SK-N-SH (cell line): ENCODE data around the gene RASAL3. TPM values are rescaled to one million over a fixed set of nuclear protein-coding genes. Genes with fewer than 3 reads are reported as not detected.

Source experiments
- CTCF ChIA-PET: fragments of 300-600, 350-600 bp; formaldehyde crosslinking; extraction: SDS; loops from one replicate; lab custom pipeline; 2021; lab: Yijun Ruan, JAX
- POLR2A ChIA-PET: fragments of 350-600 bp; sonication (Branson Sonifier 250); formaldehyde crosslinking; extraction: SDS; loops from one replicate; lab custom pipeline; 2020; ENCODE audit warnings: antibody characterized with exemption, inconsistent platforms; lab: Yijun Ruan, JAX
- DNase-seq: peaks from one replicate; pipeline ENCODE4 v3.0.0; 2012
- H2AFZ ChIP-seq: fragments of 200-600 bp; sonication (generic); 2 replicates; pipeline ENCODE4 v1.8.1; 2016; ENCODE audit warnings: antibody characterized with exemption, mild to moderate bottlenecking, low read depth
- H3F3A ChIP-seq: fragments of 200-600 bp; sonication (generic); replicated peaks from 2 replicates; pipeline ENCODE3; 2016; ENCODE audit warnings: antibody characterized with exemption, mild to moderate bottlenecking; ENCODE audit not compliant: insufficient read depth
- H3K27ac ChIP-seq, 2 experiments: fragments of 200-500 bp in 1 of 2; fragments of 200-600 bp in 1 of 2; sonication (Bioruptor generic) in 1 of 2; sonication (generic), shearing (Covaris generic) in 1 of 2; 2 replicates each; pipeline versions ENCODE4 v1.5.1 to v1.6.1; 2014 to 2016; ENCODE audit warnings: low read depth in 2 of 2, inconsistent platforms in 1 of 2, low read length in 1 of 2, mild to moderate bottlenecking in 1 of 2, mixed read lengths in 1 of 2
- H3K27me3 ChIP-seq: fragments of 200-600 bp; sonication (generic), shearing (Covaris generic); 2 replicates; pipeline ENCODE4 v1.6.1; 2016; ENCODE audit warnings: mixed run types; ENCODE audit not compliant: insufficient read depth
- H3K36me3 ChIP-seq, 2 experiments: fragments of 200-500 bp in 1 of 2; fragments of 200-600 bp in 1 of 2; sonication (Bioruptor generic) in 1 of 2; sonication (generic) in 1 of 2; replicated peaks in 1 of 2; 2 replicates each; pipeline versions ENCODE3 to v1.5.1; 2014 to 2016; ENCODE audit warnings: low read length in 1 of 2, mild to moderate bottlenecking in 1 of 2; ENCODE audit not compliant: insufficient read depth in 2 of 2, control insufficient read depth in 1 of 2
- H3K4me1 ChIP-seq, 2 experiments: fragments of 200-500 bp in 1 of 2; fragments of 200-600 bp in 1 of 2; sonication (Bioruptor generic) in 1 of 2; sonication (generic), shearing (Covaris generic) in 1 of 2; 2 replicates each; pipeline versions ENCODE4 v1.5.1 to v1.6.1; 2014 to 2016; ENCODE audit warnings: low read depth in 1 of 2, low read length in 1 of 2, mixed run types in 1 of 2; ENCODE audit not compliant: insufficient read depth in 2 of 2, control insufficient read depth in 1 of 2
- H3K4me2 ChIP-seq: fragments of 200-600 bp; sonication (generic), shearing (Covaris generic); 2 replicates; pipeline ENCODE4 v1.6.1; 2017; ENCODE audit warnings: mixed run types
- H3K4me3 ChIP-seq, 2 experiments: fragments of 200-500 bp in 1 of 2; fragments of 200-600 bp in 1 of 2; sonication (Bioruptor generic) in 1 of 2; sonication (generic), shearing (Covaris generic) in 1 of 2; 2 replicates each; pipeline versions ENCODE4 v1.5.1 to v1.8.1; 2014 to 2016; ENCODE audit warnings: low read depth in 2 of 2, inconsistent platforms in 1 of 2, low read length in 1 of 2, mild to moderate bottlenecking in 1 of 2, mixed read lengths in 1 of 2, moderate library complexity in 1 of 2
- H3K79me2 ChIP-seq: fragments of 200-600 bp; sonication (generic); 2 replicates; pipeline ENCODE4 v1.8.1; 2017; ENCODE audit warnings: mild to moderate bottlenecking; ENCODE audit not compliant: insufficient read depth
- H3K9ac ChIP-seq: fragments of 200-600 bp; sonication (generic); 2 replicates; pipeline ENCODE4 v1.6.1; 2017; ENCODE audit warnings: mixed run types
- H3K9me2 ChIP-seq: fragments of 200-600 bp; sonication (generic); 2 replicates; pipeline ENCODE4 v1.6.1; 2017; ENCODE audit warnings: mixed run types
- H3K9me3 ChIP-seq: fragments of 200-600 bp; sonication (generic); 2 replicates; pipeline ENCODE4 v1.6.1; 2017; ENCODE audit warnings: mixed run types, mild to moderate bottlenecking, moderate library complexity
- H4K20me1 ChIP-seq: fragments of 200-600 bp; sonication (generic); 2 replicates; pipeline ENCODE4 v1.6.1; 2017; ENCODE audit warnings: mild to moderate bottlenecking, mixed run types; ENCODE audit not compliant: insufficient read depth
- CHD2 ChIP-seq: fragments of 150-350 bp; IDR thresholded peaks from 2 replicates; pipeline ENCODE4 v1.6.1; 2018; ENCODE audit warnings: low read length; ENCODE audit not compliant: partially characterized antibody
- ELF1 ChIP-seq: IDR thresholded peaks from 2 replicates; pipeline ENCODE4 v1.4.0; 2012
- EP300 ChIP-seq, 2 experiments: IDR thresholded peaks; 2 replicates each; pipeline versions ENCODE4 v1.4.0 to v1.6.1; 2012; ENCODE audit warnings: borderline replicate concordance in 1 of 2, low read depth in 1 of 2, low read length in 1 of 2
- FOSL2 ChIP-seq: IDR thresholded peaks from 2 replicates; pipeline ENCODE4 v1.4.0; 2012; ENCODE audit warnings: low read depth, mild to moderate bottlenecking, moderate library complexity, borderline replicate concordance
- FOXM1 ChIP-seq: IDR thresholded peaks from 2 replicates; pipeline ENCODE4 v1.4.0; 2012; ENCODE audit warnings: low read depth, mild to moderate bottlenecking
- GABPA ChIP-seq: IDR thresholded peaks from 2 replicates; pipeline ENCODE4 v1.4.0; 2012; ENCODE audit warnings: low read depth, mild to moderate bottlenecking
- GATA2 ChIP-seq: sonication (generic); formaldehyde crosslinking; IDR thresholded peaks from 2 replicates; pipeline ENCODE4 v1.5.0; 2020; ENCODE audit warnings: mild to moderate bottlenecking, missing genetic modification reagents
- IRF3 ChIP-seq: fragments of 150-350 bp; IDR thresholded peaks from 2 replicates; pipeline ENCODE4 v1.6.1; 2016; ENCODE audit warnings: mild to moderate bottlenecking, low read depth, low read length
- MAX ChIP-seq: IDR thresholded peaks from 2 replicates; pipeline ENCODE4 v1.4.0; 2012; ENCODE audit warnings: low read depth
- MXI1 ChIP-seq: IDR thresholded peaks from 2 replicates; pipeline ENCODE4 v1.6.1; 2012; ENCODE audit warnings: mild to moderate bottlenecking, low read depth, low read length, improper control_type of control experiment
- NRF1 ChIP-seq: IDR thresholded peaks from 2 replicates; pipeline ENCODE4 v1.6.1; 2012; ENCODE audit warnings: low read depth, mild to moderate bottlenecking, low read length
- POLR2AphosphoS5 ChIP-seq: IDR thresholded peaks from 2 replicates; pipeline ENCODE4 v1.6.1; 2012; ENCODE audit warnings: low read depth, low read length
- RAD21 ChIP-seq: IDR thresholded peaks from 2 replicates; pipeline ENCODE4 v1.6.1; 2012; ENCODE audit warnings: mild to moderate bottlenecking, low read length
- RCOR1 ChIP-seq: fragments of 150-350 bp; IDR thresholded peaks from 2 replicates; pipeline ENCODE4 v1.6.1; 2017; ENCODE audit warnings: antibody characterized with exemption, low read length
- REST ChIP-seq: IDR thresholded peaks from 2 replicates; pipeline ENCODE4 v1.6.1; 2012; ENCODE audit warnings: mild to moderate bottlenecking, low read depth, low read length, moderate library complexity
- RFX5 ChIP-seq: IDR thresholded peaks from 2 replicates; pipeline ENCODE4 v1.6.1; 2012; ENCODE audit warnings: mild to moderate bottlenecking, improper control_type of control experiment, low read length
- SIN3A ChIP-seq: IDR thresholded peaks from 2 replicates; pipeline ENCODE4 v1.6.1; 2012; ENCODE audit warnings: low read depth, mild to moderate bottlenecking, low read length, moderate library complexity, borderline replicate concordance
- TAF1 ChIP-seq: IDR thresholded peaks from 2 replicates; pipeline ENCODE4 v1.6.1; 2012; ENCODE audit warnings: low read depth, mild to moderate bottlenecking, low read length, moderate library complexity, borderline replicate concordance
- USF1 ChIP-seq: IDR thresholded peaks from 2 replicates; pipeline ENCODE4 v1.4.0; 2012; ENCODE audit warnings: low read depth, borderline replicate concordance
- YY1 ChIP-seq: IDR thresholded peaks from 2 replicates; pipeline ENCODE4 v1.4.0; 2012; ENCODE audit warnings: low read depth, mild to moderate bottlenecking
- WGBS: methylation state at CpG from one replicate; pipeline ENCODE4 v1.1.6; 2017; ENCODE audit warnings: low lambda C conversion rate; 5-methylcytosine and 5-hydroxymethylcytosine counted together
- polyA plus RNA-seq, 3 experiments: library from polyadenylated mRNA; depleted of rRNA; stranded (reverse); fragments of >200 nt; gene quantifications; 2 replicates each; pipeline ENCODE4 v1.2.3, GENCODE V29; 2012
- TF ChIP-seq, protein P1 (sequence below): fragments of 200-600 bp; sonication (generic); IDR thresholded peaks from 2 replicates; pipeline ENCODE4 v1.6.1; 2017; ENCODE audit warnings: antibody characterized with exemption, mild to moderate bottlenecking, moderate library complexity

RASAL3 gene
- polyA plus RNA-seq, 1 of the 3 experiments (the other 2 are of a cell fraction): 0.02 TPM

- Histone ChIP-seq H3K27me3 (no peaks in the 10 kb centered on the region), H3K79me2 (peaks cover 42% of the 10 kb centered on the region), H3K9me2 (no peaks in the 10 kb centered on the region), H3K27ac (peak overlapping the region; percentile 80 to 88), H2AFZ (peak overlapping the region; percentile 100), H3F3A (no peaks in the 10 kb centered on the region), H4K20me1 (peaks cover 17% of the 10 kb centered on the region; the same call in 1 of the 2 replicates), H3K4me2 (peak overlapping the region; percentile 94), H3K9me3 (no peaks in the 10 kb centered on the region), H3K9ac (peak overlapping the region; percentile 81), H3K36me3 (peaks cover 0 to 20% of the 10 kb centered on the region in 2 experiments), H3K4me3 (peak overlapping the region; percentile 63 to 87), H3K4me1 (peaks cover 5 to 24% of the 10 kb centered on the region in 2 experiments; a peak in 2 of 4 replicates)
- WGBS: under 1% methylated on average over 19 of the region's 75 CpGs
- CTCF ChIA-PET: interaction anchor here (0.8 to 2.6 kb wide), 4 partner anchors 11 to 20 kb away, joined by 3 to 11 read pairs (median 5); partner anchors contain the start of gene AKAP8L
- DNase-seq: peak; percentile 99
- POLR2A ChIA-PET: interaction anchor here (0.6 to 1.6 kb wide), 6 partner anchors 11 to 327 kb away, joined by 3 to 12 read pairs (median 4); partner anchors contain the start of gene AKAP8L
- TF ChIP-seq SIN3A (peak; percentile 67; the same call in 1 of the 2 replicates), GABPA (no peak; the same call in 1 of the 2 replicates), FOSL2 (no peak), ELF1 (0 out of 2 replicates have a peak, but pooled peaks have one; percentile 6), USF1 (peak; percentile 49; the same call in 1 of the 2 replicates), REST (0 out of 2 replicates have a peak, but pooled peaks have one; percentile 24), TAF1 (peak; percentile 76), POLR2AphosphoS5 (peak; percentile 57), EP300 (IDR thresholded peaks at IDR 0.05; ENCODE audit: borderline replicate concordance in 1 of 2, low read depth in 1 of 2, low read length in 1 of 2) (peak in 1 of 2 experiments; percentile 40; a peak in 1 of 4 replicates), MAX (peak; percentile 71), RAD21 (no peak), CHD2 (peak; percentile 13), RFX5 (no peak), FOXM1 (no peak), IRF3 (0 out of 2 replicates have a peak, but pooled peaks have one; percentile 11), RCOR1 (peak; percentile 34), NRF1 (no peak), GATA2 (CRISPR knock-in tag) (no peak), YY1 (peak; percentile 91), MXI1 (peak; percentile 86)
- TF ChIP-seq, protein P1, sequence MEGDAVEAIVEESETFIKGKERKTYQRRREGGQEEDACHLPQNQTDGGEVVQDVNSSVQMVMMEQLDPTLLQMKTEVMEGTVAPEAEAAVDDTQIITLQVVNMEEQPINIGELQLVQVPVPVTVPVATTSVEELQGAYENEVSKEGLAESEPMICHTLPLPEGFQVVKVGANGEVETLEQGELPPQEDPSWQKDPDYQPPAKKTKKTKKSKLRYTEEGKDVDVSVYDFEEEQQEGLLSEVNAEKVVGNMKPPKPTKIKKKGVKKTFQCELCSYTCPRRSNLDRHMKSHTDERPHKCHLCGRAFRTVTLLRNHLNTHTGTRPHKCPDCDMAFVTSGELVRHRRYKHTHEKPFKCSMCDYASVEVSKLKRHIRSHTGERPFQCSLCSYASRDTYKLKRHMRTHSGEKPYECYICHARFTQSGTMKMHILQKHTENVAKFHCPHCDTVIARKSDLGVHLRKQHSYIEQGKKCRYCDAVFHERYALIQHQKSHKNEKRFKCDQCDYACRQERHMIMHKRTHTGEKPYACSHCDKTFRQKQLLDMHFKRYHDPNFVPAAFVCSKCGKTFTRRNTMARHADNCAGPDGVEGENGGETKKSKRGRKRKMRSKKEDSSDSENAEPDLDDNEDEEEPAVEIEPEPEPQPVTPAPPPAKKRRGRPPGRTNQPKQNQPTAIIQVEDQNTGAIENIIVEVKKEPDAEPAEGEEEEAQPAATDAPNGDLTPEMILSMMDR: no peak
These were observed 31.5 kb downstream of the RASAL3 start for GRCh38 chr19:15432629-15433518.
